ENCODE results near the gene ZNF76. TPM values are rescaled to one million over a fixed set of nuclear protein-coding genes. Genes with fewer than 3 reads are reported as not detected.

ZNF76 gene
- total and polyA plus RNA-seq, 9 of the 15 experiments (the other 6 are each of a cell fraction or from before 2014, with no cell fraction given) = 1.2 to 17.8 (median 10.7) TPM

DNA sequence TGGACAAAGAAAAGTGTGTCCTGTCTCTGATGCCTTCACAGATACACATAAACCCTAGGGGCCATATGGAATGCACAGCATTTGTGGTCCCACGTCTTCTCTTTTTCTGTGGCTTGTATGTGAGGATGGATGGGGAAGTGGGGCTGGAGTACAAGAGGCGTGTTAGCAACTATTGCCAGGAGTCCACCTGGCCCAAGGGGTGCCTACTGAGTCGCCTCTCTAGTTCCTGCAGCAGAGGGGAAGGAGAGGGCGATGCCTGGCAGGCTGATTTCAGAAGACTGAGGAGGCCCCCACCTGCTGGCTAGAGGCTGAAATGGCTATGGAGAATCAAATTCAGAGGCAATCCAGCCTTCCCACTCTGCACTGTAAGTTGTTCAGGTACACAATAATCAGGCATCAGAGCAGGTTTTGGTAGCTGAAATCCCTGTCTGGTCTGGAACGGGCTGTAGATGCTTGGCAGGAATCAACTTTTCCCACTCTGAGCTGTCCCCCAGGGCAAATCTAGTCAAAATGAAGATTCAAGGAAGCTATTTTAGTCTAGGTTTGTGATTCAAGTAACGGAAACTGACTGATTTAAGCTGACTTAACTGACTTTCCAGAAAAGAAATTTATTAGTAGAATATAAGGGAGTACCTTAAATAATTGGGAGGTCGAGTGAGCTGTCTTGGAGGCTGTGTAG, 68.0 kb downstream of the ZNF76 start (continued):
- TF ChIP-seq, protein P1, sequence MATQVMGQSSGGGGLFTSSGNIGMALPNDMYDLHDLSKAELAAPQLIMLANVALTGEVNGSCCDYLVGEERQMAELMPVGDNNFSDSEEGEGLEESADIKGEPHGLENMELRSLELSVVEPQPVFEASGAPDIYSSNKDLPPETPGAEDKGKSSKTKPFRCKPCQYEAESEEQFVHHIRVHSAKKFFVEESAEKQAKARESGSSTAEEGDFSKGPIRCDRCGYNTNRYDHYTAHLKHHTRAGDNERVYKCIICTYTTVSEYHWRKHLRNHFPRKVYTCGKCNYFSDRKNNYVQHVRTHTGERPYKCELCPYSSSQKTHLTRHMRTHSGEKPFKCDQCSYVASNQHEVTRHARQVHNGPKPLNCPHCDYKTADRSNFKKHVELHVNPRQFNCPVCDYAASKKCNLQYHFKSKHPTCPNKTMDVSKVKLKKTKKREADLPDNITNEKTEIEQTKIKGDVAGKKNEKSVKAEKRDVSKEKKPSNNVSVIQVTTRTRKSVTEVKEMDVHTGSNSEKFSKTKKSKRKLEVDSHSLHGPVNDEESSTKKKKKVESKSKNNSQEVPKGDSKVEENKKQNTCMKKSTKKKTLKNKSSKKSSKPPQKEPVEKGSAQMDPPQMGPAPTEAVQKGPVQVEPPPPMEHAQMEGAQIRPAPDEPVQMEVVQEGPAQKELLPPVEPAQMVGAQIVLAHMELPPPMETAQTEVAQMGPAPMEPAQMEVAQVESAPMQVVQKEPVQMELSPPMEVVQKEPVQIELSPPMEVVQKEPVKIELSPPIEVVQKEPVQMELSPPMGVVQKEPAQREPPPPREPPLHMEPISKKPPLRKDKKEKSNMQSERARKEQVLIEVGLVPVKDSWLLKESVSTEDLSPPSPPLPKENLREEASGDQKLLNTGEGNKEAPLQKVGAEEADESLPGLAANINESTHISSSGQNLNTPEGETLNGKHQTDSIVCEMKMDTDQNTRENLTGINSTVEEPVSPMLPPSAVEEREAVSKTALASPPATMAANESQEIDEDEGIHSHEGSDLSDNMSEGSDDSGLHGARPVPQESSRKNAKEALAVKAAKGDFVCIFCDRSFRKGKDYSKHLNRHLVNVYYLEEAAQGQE (IDR thresholded peaks at IDR 0.05; ENCODE audit: borderline replicate concordance) = peak; percentile 65; the same call in 1 of the 2 replicates
- TF ChIP-seq, protein P1 (CRISPR knock-in tag; IDR thresholded peaks at IDR 0.05; ENCODE audit: low read depth) = no peak
- peak; percentile 18; the same call in 1 of the 2 replicates for TF ChIP-seq MTA3 (IDR thresholded peaks at IDR 0.05; ENCODE audit: borderline replicate concordance)
- TF ChIP-seq SMC3 (conservative IDR thresholded peaks at IDR 0.05; ENCODE audit: insufficient read depth, low read depth, low read length) = peak; percentile 67

All from K562 (cell line).